Neural crest cell (in vitro differentiated cells): ENCODE results near the gene DPH3. TPM values are rescaled to one million over a fixed set of nuclear protein-coding genes. Genes with fewer than 3 reads are reported as not detected.

ENCODE experiments used
- DNase-seq: peaks from one replicate; pipeline ENCODE4 v3.0.0; 2021; ENCODE audit warnings: low read depth, mixed read lengths, low spot score
- H3K27ac Mint-ChIP-seq: one replicate; pipeline ENCODE4 v1.8.0; 2021; ENCODE audit warnings: mild to moderate bottlenecking, mixed read lengths; ENCODE audit not compliant: unreplicated experiment
- H3K27me3 Mint-ChIP-seq: 2 replicates; pipeline ENCODE4 v1.8.0; 2021; ENCODE audit warnings: low read depth, mild to moderate bottlenecking, mixed read lengths
- H3K36me3 Mint-ChIP-seq: 2 replicates; pipeline ENCODE4 v1.8.0; 2021; ENCODE audit warnings: low read depth, mild to moderate bottlenecking, mixed read lengths
- H3K4me1 Mint-ChIP-seq: 2 replicates; pipeline ENCODE4 v1.8.0; 2021; ENCODE audit warnings: mixed read lengths
- H3K4me3 Mint-ChIP-seq: one replicate; pipeline ENCODE4 v1.8.0; 2021; ENCODE audit warnings: mild to moderate bottlenecking, mixed read lengths
- H3K9me3 Mint-ChIP-seq: 2 replicates; pipeline ENCODE4 v1.8.0; 2021; ENCODE audit warnings: mixed read lengths
- total RNA-seq: library from RNA; stranded (reverse); gene quantifications from 2 replicates; pipeline ENCODE4 v1.2.1, GENCODE V29; 2021
- TF ChIP-seq, protein P1 (sequence below): fragments of 200-600 bp; sonication (generic); conservative IDR thresholded peaks from 2 replicates; pipeline ENCODE4 v1.5.0; 2021; ENCODE audit warnings: antibody characterized with exemption, mild to moderate bottlenecking

DPH3 gene
- total RNA-seq, 1 donor from 2014 or later: 31.9 TPM

DNA sequence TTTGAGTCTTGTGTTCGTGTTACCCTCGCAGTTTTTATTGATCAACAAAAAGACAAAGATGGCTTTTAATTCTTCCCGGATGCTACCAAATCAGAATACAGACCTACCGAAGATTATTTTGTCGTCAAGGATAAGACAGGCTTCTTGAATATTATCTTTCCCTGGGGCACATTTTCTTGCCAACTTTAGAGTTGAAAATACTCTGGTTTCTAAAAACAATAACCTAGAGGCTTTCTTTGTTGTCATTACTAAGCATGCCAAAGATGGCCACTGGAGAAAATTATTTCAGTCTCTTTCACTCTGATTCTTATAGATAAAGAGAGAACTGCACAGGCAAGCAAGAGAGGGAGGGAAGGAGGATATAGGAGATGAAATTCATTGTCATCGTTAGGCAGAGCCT lies 34.1 kb upstream of the DPH3 start:
- Mint-ChIP-seq H3K4me1 (peaks cover 16% of the 10 kb centered on the region), H3K27ac (no peak overlapping the region), H3K9me3 (peaks cover 6% of the 10 kb centered on the region), H3K27me3 (no peaks in the 10 kb centered on the region), H3K4me3 (no peak overlapping the region), H3K36me3 (peaks cover 51% of the 10 kb centered on the region)
- TF ChIP-seq, protein P1, sequence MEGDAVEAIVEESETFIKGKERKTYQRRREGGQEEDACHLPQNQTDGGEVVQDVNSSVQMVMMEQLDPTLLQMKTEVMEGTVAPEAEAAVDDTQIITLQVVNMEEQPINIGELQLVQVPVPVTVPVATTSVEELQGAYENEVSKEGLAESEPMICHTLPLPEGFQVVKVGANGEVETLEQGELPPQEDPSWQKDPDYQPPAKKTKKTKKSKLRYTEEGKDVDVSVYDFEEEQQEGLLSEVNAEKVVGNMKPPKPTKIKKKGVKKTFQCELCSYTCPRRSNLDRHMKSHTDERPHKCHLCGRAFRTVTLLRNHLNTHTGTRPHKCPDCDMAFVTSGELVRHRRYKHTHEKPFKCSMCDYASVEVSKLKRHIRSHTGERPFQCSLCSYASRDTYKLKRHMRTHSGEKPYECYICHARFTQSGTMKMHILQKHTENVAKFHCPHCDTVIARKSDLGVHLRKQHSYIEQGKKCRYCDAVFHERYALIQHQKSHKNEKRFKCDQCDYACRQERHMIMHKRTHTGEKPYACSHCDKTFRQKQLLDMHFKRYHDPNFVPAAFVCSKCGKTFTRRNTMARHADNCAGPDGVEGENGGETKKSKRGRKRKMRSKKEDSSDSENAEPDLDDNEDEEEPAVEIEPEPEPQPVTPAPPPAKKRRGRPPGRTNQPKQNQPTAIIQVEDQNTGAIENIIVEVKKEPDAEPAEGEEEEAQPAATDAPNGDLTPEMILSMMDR: no peak
- DNase-seq: no peak

DNA sequence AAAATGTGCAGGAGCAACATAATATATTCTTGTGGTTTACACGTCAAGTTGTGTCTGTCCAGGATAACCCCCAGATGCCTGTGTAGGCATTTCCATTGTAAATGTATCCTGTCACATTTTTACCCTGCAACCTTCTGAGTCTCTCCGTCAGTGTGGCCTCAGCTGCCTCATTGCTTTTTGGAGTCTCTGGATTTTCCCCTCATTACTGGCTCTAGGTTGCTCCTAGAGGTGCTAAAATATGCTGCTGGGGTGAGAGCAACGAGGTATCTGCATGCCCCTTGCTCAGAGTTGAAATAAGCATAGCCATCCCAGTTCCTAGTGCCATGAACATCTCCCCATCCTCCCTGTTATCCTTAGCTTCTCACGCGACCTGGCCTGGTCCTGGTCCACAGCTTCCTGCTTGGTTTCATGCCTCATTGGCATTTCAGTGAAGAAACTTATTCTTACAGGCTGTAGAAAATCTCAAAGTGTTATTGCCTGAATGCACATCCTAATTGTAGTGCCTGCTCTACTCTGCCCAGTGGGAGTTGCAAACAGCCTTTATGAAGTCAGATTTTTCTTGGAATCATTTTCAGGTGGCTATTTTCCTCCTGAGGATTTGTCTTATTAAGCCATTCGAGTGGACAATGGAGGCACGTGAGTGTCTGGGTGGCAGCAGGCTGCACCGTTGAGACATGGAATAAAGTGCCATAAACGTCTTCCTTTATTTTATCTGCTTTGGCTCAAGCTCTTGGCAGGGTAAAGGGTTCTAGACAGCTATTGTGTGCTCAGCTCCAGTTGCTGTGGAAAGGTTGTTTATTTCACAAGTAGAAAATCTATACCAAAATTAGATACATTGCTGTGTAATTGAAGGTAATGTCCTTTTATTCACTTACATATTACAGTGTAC lies 33.5 kb upstream of the DPH3 start:
- peaks cover 6% of the 10 kb centered on the region for H3K9me3 Mint-ChIP-seq
- peaks cover 55% of the 10 kb centered on the region for H3K36me3 Mint-ChIP-seq
- H3K27ac Mint-ChIP-seq: no peak overlapping the region
- H3K4me1 Mint-ChIP-seq: peaks cover 16% of the 10 kb centered on the region
- no peak overlapping the region for H3K4me3 Mint-ChIP-seq
- no peak for DNase-seq
- H3K27me3 Mint-ChIP-seq: no peaks in the 10 kb centered on the region
- TF ChIP-seq, protein P1: no peak

DNA sequence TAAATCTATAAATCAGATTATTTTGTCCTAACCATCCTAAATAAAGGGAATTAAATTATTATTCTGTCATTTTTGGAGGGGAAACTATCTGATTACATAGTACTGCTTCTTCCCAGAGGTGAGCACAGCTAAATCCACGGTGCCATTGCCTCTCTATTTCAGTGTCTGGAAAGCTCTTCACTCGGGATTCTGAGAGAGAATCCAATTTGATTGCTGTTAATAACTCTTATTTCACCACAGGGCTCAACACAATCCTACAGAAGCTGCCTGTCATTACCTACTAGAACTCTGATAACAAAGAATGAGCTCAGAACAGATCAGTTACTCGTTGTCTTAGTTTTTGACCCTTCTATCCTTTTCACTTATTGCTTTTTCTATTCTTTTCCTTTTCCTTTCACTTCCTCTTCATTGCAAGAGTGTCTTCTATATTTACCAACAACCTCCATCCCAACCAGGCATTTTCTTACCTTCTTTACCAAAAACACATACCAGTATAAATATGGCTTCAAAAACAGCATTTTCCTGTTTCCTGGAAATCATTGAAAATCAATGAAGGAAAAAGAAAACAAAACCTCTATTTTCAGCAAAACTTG lies 30.7 kb upstream of the DPH3 start:
- no peak overlapping the region for H3K27ac Mint-ChIP-seq
- peaks cover 52% of the 10 kb centered on the region for H3K36me3 Mint-ChIP-seq
- TF ChIP-seq, protein P1: no peak
- no peak overlapping the region for H3K4me3 Mint-ChIP-seq
- H3K27me3 Mint-ChIP-seq: no peaks in the 10 kb centered on the region
- peaks cover 6% of the 10 kb centered on the region for H3K9me3 Mint-ChIP-seq
- H3K4me1 Mint-ChIP-seq: no peaks in the 10 kb centered on the region
- no peak for DNase-seq

DNA sequence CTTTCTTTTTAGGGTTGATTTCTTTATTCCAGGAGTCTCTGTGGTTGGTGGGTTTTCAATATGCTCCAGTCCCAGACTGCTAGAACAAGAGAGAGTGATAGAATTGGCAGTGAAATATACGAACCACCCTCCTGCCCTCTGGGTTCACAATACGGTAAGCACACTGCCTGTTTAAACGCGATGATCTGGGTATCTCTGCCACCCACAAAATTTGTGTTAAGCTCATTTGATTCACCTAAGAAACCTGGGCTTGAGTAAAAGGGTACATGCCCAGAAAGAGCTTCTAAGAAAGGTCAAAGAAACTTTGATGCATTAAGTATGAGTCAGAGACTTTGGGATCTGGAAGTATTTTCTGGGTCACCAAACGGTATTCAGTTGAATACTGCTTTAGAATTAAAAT lies 30.1 kb upstream of the DPH3 start:
- peaks cover 52% of the 10 kb centered on the region for H3K36me3 Mint-ChIP-seq

DNA sequence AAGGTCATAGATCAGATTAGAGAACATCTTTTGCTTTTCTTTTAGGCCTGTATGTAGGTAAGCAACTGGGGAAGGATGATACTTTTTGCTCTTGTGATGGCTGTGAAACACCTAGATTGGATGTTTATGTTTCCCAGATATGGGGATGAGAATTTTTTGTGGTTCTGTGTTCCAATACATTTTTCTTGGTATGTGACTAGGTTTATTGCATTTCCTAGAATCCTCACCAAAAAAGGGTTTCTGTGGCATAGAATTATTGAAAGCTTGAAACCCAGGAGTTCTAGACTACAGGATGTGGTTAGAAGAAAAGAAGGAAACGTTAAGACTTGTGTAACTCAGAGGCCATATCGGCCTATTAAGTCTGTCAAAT lies 26.1 kb upstream of the DPH3 start:
- no peaks in the 10 kb centered on the region for H3K4me1 Mint-ChIP-seq
- H3K36me3 Mint-ChIP-seq: peaks cover 22% of the 10 kb centered on the region
- no peaks in the 10 kb centered on the region for H3K27me3 Mint-ChIP-seq
- TF ChIP-seq, protein P1: no peak
- no peak overlapping the region for H3K4me3 Mint-ChIP-seq
- H3K9me3 Mint-ChIP-seq: peaks cover 3% of the 10 kb centered on the region
- no peak overlapping the region for H3K27ac Mint-ChIP-seq
- no peak for DNase-seq

More for the DNA sequence above, 30.1 kb upstream of the DPH3 start:
- DNase-seq: no peak
- Mint-ChIP-seq H3K4me1 (no peaks in the 10 kb centered on the region), H3K27ac (no peak overlapping the region), H3K9me3 (peaks cover 6% of the 10 kb centered on the region), H3K27me3 (no peaks in the 10 kb centered on the region), H3K4me3 (no peak overlapping the region)
- TF ChIP-seq, protein P1: no peak
